Measurements from ENCODE around the gene SKAP1.

The SKAP1 gene

DNA sequence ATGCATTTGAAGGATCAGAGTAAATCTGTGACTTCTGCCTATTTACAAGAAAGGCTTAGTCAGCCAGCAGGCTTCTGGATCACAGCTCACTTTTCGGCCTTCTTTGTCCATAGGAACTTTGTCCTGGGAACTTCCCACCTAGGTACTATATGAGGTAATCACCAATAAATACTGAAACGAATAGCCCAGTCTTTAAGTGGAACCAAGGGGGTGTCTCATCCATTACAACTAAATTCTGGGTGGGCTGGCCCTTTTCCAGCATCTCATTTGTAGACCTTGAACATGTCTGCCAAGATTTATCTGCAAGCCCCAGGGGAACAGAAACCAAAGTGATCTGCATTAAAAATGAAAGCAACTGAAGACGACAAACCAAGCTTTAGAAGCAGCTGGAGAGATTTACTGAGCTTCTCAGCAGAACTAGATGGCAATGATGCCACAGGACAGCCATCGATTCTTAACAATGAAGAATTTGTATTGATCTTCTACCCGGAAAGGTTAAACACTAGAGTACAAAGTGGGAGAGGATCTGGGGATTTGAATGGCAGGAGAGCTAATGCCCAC lies 267.0 kb downstream of the SKAP1 start:
- no peak for DNase-seq

GRCh38 chr17:48162306-48162934 lies 267.6 kb downstream of the SKAP1 start:
- no peak for DNase-seq

DNA sequence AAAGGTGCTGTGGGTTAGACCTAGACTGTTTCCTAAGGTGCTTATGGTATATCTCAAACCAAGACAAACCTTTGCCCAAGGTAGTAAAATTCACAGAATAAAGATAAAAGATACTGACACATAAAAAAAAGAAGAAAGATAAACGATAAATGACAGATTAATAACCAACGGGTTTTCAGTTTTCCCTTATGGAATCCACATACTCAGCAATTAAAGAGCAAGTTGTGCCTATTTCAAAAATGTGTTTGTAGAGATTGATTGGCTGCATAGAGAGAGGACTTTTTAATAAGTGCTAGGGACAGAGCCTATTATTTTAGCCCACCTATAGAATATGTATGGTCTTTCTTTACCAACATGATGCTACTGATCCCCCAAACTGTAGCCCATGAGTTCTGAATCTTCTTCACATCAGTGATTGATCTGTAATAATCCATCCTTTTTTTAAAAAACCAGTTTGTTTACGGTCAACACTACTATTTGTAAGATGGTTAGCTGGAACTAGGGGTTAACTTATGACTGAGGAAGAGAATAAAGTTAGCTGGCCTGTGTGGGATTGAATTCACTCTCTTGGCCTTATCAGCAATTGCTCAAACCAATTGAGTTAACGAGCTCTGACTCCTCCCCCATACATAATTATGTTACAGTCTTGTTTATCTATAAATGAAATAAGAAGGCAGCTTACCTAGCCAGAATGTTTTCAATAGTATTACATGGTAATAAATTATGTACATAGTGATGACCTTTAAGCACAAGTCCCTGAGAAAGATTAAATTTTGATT lies 268.7 kb downstream of the SKAP1 start:
- no peak for DNase-seq

GRCh38 chr17:48160177-48161081 lies 269.6 kb downstream of the SKAP1 start:
- no peak for DNase-seq

- no peak for DNase-seq
Measured at GRCh38 chr17:48159232-48159631, 270.8 kb downstream of the SKAP1 start.

GRCh38 chr17:48155889-48156611 lies 274.0 kb downstream of the SKAP1 start:
- DNase-seq, result no peak

- no peak for DNase-seq
Measured at GRCh38 chr17:48153691-48154358, 276.2 kb downstream of the SKAP1 start.

DNA sequence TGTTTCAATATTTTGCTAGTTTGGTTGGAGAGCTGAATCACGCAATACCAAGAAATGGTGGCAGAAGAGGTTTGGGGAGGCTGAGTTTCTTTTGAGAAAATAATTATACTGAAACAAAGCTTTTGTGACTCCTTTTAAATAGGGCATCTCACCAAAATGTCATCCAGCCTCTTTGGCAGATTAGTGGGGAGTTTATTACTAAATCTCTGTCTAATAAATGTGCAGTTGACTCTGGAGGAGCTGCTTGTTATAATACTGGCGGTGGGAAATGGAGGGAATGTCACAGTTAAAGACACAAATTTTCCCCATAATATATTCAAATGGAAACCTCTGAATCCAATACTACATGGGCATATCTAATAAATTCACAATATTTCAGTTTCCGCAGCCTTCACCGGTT lies 277.7 kb downstream of the SKAP1 start:
- no peak for DNase-seq

GRCh38 chr17:48151220-48151619 lies 278.8 kb downstream of the SKAP1 start:
- no peak for DNase-seq

GRCh38 chr17:48150597-48151001 lies 279.4 kb downstream of the SKAP1 start:
- DNase-seq, result no peak

DNA sequence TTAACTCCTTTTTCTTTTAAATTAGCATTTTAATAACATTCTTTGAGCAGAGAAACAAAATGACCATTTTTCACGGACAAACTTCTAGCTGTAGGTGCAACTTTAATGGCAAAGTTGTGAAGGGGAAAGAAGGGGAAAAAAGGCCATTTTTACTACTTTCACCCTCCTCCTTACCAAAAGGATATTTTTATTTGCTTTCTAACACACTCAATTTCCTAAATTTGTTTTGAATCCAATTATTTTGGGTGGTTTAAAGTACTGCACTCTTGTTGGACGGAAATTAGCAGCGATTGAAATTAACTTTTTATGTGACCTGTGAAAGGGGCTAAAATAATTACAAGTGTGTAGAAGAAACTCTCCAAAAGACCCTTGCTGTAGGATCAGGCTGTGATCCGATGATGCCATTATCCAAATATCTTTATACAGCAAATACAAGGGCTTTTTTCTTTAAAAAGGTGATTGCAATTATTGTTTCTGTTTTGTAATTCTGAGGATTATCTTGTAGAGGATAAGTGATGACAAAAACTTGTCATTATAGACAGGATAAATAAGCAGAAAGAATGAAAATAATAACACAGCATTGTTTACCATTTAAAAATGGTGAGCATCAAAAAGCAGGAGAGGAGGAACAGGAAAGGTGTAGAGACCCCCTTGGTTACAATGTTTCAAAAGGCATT lies 280.1 kb downstream of the SKAP1 start:
- DNase-seq, result no peak

- no peak for DNase-seq
Measured at GRCh38 chr17:48148854-48149786, 280.9 kb downstream of the SKAP1 start.

- DNase-seq, result no peak
Measured at GRCh38 chr17:48148029-48148770, 281.8 kb downstream of the SKAP1 start.

DNA sequence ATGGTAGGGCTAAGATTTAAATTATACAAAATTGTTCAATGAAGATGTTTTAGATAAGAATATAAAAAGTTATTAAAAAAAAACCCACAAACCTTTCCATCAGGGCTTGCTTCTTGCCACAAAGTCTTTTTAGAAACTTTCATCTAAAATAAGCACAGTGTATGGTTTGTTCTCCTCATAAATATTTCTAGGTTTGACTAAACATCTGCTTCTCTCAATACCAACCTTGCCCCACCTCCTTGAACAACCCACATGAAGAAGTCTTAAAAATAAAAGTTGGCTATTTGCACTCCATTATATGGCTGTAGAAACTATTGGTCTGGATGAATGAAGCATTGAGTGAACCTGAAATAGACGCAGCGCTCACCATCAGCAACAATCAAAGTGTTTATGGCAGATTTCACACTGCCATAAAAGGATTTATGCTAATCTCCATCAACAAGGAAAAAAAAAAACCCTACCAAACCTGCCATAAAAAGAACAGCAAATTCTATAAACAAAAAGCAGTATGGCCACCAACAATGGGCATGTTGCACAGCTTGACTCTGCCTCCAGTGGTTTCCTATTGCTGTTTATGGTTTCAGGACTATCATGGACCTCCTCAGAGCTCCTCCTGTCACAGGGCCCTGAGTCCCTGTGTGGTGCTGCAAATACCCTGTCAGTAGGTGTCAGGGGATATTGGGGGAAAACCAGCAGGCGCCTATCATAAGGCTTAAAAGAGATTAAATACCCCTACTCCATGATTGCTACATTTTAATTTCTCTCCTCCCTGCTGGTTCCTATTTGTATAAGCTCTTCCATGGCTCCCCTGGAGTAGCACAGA lies 284.8 kb downstream of the SKAP1 start:
- DNase-seq, result no peak

DNA sequence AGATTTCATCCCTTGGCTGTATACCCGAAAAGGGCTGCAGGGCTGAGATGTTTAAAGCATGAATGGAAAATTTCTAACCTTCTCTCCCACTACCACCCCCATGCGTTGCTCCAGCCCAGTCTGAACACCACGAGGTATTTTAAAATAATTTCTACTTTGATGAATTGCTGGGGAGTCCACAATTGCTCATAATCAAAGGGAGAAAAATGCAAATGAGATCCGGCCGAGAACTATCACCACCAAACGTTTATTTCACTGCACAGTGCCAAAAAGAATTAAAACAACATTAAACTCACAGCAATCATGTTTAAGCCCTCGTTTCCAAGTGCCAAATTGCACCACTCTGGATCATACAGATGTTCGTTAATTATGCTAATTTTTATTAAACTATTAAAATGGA lies 285.8 kb downstream of the SKAP1 start:
- no peak for DNase-seq

DNA sequence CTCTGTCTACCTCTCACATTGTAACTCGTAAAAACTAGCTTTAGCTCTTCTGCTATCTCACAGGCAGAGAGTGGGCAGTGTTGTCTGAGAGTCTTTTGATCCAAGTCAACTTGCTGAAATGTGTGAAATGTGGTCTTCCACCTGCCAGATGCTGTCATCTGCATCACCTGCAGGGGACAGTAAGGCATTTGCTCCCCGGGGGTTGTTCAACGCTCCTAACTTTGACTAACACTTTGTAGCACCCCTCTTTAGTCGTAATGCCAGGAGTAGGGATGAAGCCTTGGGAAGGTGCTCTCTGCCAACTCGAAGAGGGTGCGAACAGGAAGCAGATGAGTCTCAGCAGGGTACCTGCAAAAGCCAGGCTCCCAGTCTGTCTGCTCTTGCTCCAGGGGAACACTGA lies 286.4 kb downstream of the SKAP1 start:
- DNase-seq, result no peak

- DNase-seq, result no peak
Measured at GRCh38 chr17:48139944-48140343, 290.1 kb downstream of the SKAP1 start.

- DNase-seq, result no peak
Measured at GRCh38 chr17:48137656-48138055, 292.4 kb downstream of the SKAP1 start.

Data from CD4-positive, alpha-beta T cell treated with Interleukin-17A for 4 hours (primary cell).